Measurements from ENCODE around the gene IFNA7. TPM values are rescaled to one million over a fixed set of nuclear protein-coding genes. Genes with fewer than 3 reads are reported as not detected.
A peak's percentile ranks its signal among the peaks of the same experiment; 100 is the strongest.
"Not testable (repeated sequence)": the region's sequence is repeated elsewhere in the genome, so short reads cannot be mapped to it uniquely, and the experiment has no call there.

The IFNA7 gene
- total RNA-seq, 1 donor from 2014 or later: not detected

- Mint-ChIP-seq H3K9me3 (no peaks in the 10 kb centered on the region), H3K4me1 (no peaks in the 10 kb centered on the region), H3K27ac (ENCODE audit: unreplicated experiment) (no peak overlapping the region), H3K27me3 (ENCODE audit: low read depth) (no peaks in the 10 kb centered on the region), H3K36me3 (ENCODE audit: low read depth) (no peaks in the 10 kb centered on the region), H3K4me3 (no peak overlapping the region)
- TF ChIP-seq CTCF (conservative IDR thresholded peaks at IDR 0.05): no peak
- no peak for DNase-seq (ENCODE audit: low read depth, low spot score)
These were observed 30.7 kb downstream of the IFNA7 start for GRCh38 chr9:21171351-21171750.

- not testable (repeated sequence) for H3K9me3 Mint-ChIP-seq
These were observed 35.4 kb downstream of the IFNA7 start, which contains the start of gene IFNA21 for GRCh38 chr9:21166560-21166959. Gene IFNA21, minus strand, starts transcription at chr9:21166660. Its CDS starts 48 bp downstream, at chr9:21166612.

GRCh38 chr9:21165516-21165915 lies 36.5 kb downstream of the IFNA7 start:
- no peak for TF ChIP-seq CTCF (conservative IDR thresholded peaks at IDR 0.05)
- no peaks in the 10 kb centered on the region for H3K36me3 Mint-ChIP-seq (ENCODE audit: low read depth)
- H3K9me3 Mint-ChIP-seq: peaks cover 8% of the 10 kb centered on the region
- H3K27me3 Mint-ChIP-seq (ENCODE audit: low read depth): no peaks in the 10 kb centered on the region
- no peak overlapping the region for H3K27ac Mint-ChIP-seq (ENCODE audit: unreplicated experiment)
- no peaks in the 10 kb centered on the region for H3K4me1 Mint-ChIP-seq
- H3K4me3 Mint-ChIP-seq: no peak overlapping the region
- no peak for DNase-seq (ENCODE audit: low read depth, low spot score)

More at GRCh38 chr9:21166560-21166959, 35.4 kb downstream of the IFNA7 start, which contains the start of gene IFNA21:
- H3K27me3 Mint-ChIP-seq (ENCODE audit: low read depth); H3K36me3 Mint-ChIP-seq (ENCODE audit: low read depth); DNase-seq (ENCODE audit: low read depth, low spot score); H3K4me1 Mint-ChIP-seq; H3K4me3 Mint-ChIP-seq; H3K27ac Mint-ChIP-seq (ENCODE audit: unreplicated experiment): not testable (repeated sequence)

- TF ChIP-seq CTCF (conservative IDR thresholded peaks at IDR 0.05): no peak
- Mint-ChIP-seq H3K27ac (ENCODE audit: unreplicated experiment) (no peak overlapping the region), H3K27me3 (ENCODE audit: low read depth) (no peaks in the 10 kb centered on the region), H3K36me3 (ENCODE audit: low read depth) (no peaks in the 10 kb centered on the region), H3K9me3 (peaks cover 8% of the 10 kb centered on the region), H3K4me1 (peaks cover 6% of the 10 kb centered on the region), H3K4me3 (no peak overlapping the region)
- no peak for DNase-seq (ENCODE audit: low read depth, low spot score)
These were observed 41.8 kb downstream of the IFNA7 start for GRCh38 chr9:21160178-21160577.

- Mint-ChIP-seq H3K4me1 (peaks cover 12% of the 10 kb centered on the region), H3K36me3 (ENCODE audit: low read depth) (no peaks in the 10 kb centered on the region), H3K27ac (ENCODE audit: unreplicated experiment) (no peak overlapping the region), H3K4me3 (no peak overlapping the region), H3K9me3 (no peaks in the 10 kb centered on the region), H3K27me3 (ENCODE audit: low read depth) (no peaks in the 10 kb centered on the region)
- no peak for TF ChIP-seq CTCF (conservative IDR thresholded peaks at IDR 0.05)
- no peak for DNase-seq (ENCODE audit: low read depth, low spot score)
These were observed 46.5 kb downstream of the IFNA7 start for GRCh38 chr9:21155501-21155900.

GRCh38 chr9:21154018-21154608 lies 47.9 kb downstream of the IFNA7 start:
- Mint-ChIP-seq H3K27me3 (ENCODE audit: low read depth) (no peaks in the 10 kb centered on the region), H3K4me1 (peaks cover 6% of the 10 kb centered on the region), H3K27ac (ENCODE audit: unreplicated experiment) (no peak overlapping the region), H3K9me3 (peaks cover under 1% of the 10 kb centered on the region), H3K4me3 (no peak overlapping the region), H3K36me3 (ENCODE audit: low read depth) (no peaks in the 10 kb centered on the region)
- peak; percentile 47 for TF ChIP-seq CTCF (conservative IDR thresholded peaks at IDR 0.05)
- peak; percentile 4 for DNase-seq (ENCODE audit: low read depth, low spot score)
